NB4 (cell line): Measurements from ENCODE around the gene DENND1B.

Source experiments
- DNase-seq: peaks from one replicate; pipeline ENCODE4 v3.0.0; 2010; ENCODE audit warnings: low read depth
- H3K4me3 ChIP-seq: one replicate; pipeline ENCODE4 v1.5.1; 2011; ENCODE audit warnings: mild to moderate bottlenecking, low read depth, low read length, moderate library complexity
- CTCF ChIP-seq: IDR thresholded peaks from one replicate; pipeline ENCODE4 v1.5.1; 2012; ENCODE audit warnings: low read depth, low read length
- MAX ChIP-seq: IDR thresholded peaks from 2 replicates; pipeline ENCODE4 v1.6.1; 2011; ENCODE audit warnings: low read depth, low read length
- MYC ChIP-seq: IDR thresholded peaks from 2 replicates; pipeline ENCODE4 v1.6.1; 2011; ENCODE audit warnings: low read depth, low read length
- POLR2A ChIP-seq: IDR thresholded peaks from 2 replicates; pipeline ENCODE4 v1.6.1; 2011; ENCODE audit warnings: mild to moderate bottlenecking; ENCODE audit not compliant: insufficient read length; ENCODE audit errors: extremely low read depth

The DENND1B gene

GRCh38 chr1:197771904-197772556 lies 3.2 kb downstream of the DENND1B start:
- peak overlapping the region; percentile 94 for H3K4me3 ChIP-seq
- TF ChIP-seq POLR2A (no peak), MYC (no peak), MAX (no peak), CTCF (no peak)
- no peak for DNase-seq

- TF ChIP-seq MAX (no peak), POLR2A (no peak), CTCF (no peak), MYC (no peak)
- peak overlapping the region; percentile 94 for H3K4me3 ChIP-seq
- no peak for DNase-seq
Measured at GRCh38 chr1:197771386-197771785, 3.9 kb downstream of the DENND1B start.

- H3K4me3 ChIP-seq: no peak overlapping the region
- peak; percentile 70 for DNase-seq
- TF ChIP-seq MYC (0 out of 2 replicates have a peak, but pooled peaks have one; percentile 50), CTCF (no peak)
Measured at GRCh38 chr1:197770243-197770642, 5.0 kb downstream of the DENND1B start.

- TF ChIP-seq POLR2A (no peak), MAX (no peak), MYC (no peak), CTCF (no peak)
- no peak overlapping the region for H3K4me3 ChIP-seq
- DNase-seq: no peak
Measured at GRCh38 chr1:197769287-197769686, 6.0 kb downstream of the DENND1B start.

GRCh38 chr1:197768014-197768805 lies 7.1 kb downstream of the DENND1B start:
- TF ChIP-seq CTCF: no peak
- H3K4me3 ChIP-seq: no peak overlapping the region
- peak; percentile 31 for DNase-seq
